Astrocyte (in vitro differentiated cells and primary cell): ENCODE results near the gene LRRC2. TPM values are rescaled to one million over a fixed set of nuclear protein-coding genes. Genes with fewer than 3 reads are reported as not detected.

Source experiments
- DNase-seq: peaks from one replicate; pipeline ENCODE4 v3.0.0-alpha.2; 2010; ENCODE audit warnings: low read depth
- FAIRE-seq: peaks from 2 replicates; lab custom pipeline; 2011; peaks lifted over from hg19 to GRCh38; lab: Jason Lieb, UNC
- H2AFZ ChIP-seq: 2 replicates; pipeline ENCODE4 v1.6.0; 2012; ENCODE audit warnings: low read depth, low read length, inconsistent platforms
- H3K27ac ChIP-seq: 2 replicates; pipeline ENCODE4 v1.5.1; 2011; ENCODE audit warnings: low read depth, low read length, inconsistent platforms
- H3K27me3 ChIP-seq: 2 replicates; pipeline ENCODE4 v1.6.0; 2011; ENCODE audit warnings: low read length, inconsistent platforms; ENCODE audit not compliant: insufficient read depth
- H3K36me3 ChIP-seq: 2 replicates; pipeline ENCODE4 v1.5.1; 2011; ENCODE audit warnings: low read length, inconsistent platforms; ENCODE audit not compliant: insufficient read depth
- H3K4me1 ChIP-seq: 2 replicates; pipeline ENCODE4 v1.5.1; 2011; ENCODE audit warnings: low read length, inconsistent platforms; ENCODE audit not compliant: insufficient read depth
- H3K4me2 ChIP-seq: 2 replicates; pipeline ENCODE4 v1.6.0; 2012; ENCODE audit warnings: low read length, inconsistent platforms
- H3K4me3 ChIP-seq: 2 replicates; pipeline ENCODE4 v1.5.1; 2011; ENCODE audit warnings: low read depth, mild to moderate bottlenecking, low read length, inconsistent platforms; ENCODE audit not compliant: insufficient read depth
- H3K79me2 ChIP-seq: 2 replicates; pipeline ENCODE4 v1.6.0; 2012; ENCODE audit warnings: mild to moderate bottlenecking, low read length, inconsistent platforms; ENCODE audit not compliant: insufficient read depth
- H3K9ac ChIP-seq: 2 replicates; pipeline ENCODE4 v1.6.0; 2012; ENCODE audit warnings: mild to moderate bottlenecking, low read length, inconsistent platforms
- H3K9me3 ChIP-seq: 2 replicates; pipeline ENCODE4 v1.5.1; 2012; ENCODE audit warnings: low read depth, mild to moderate bottlenecking, low read length, inconsistent platforms; ENCODE audit not compliant: insufficient read depth
- H4K20me1 ChIP-seq: 2 replicates; pipeline ENCODE4 v1.6.0; 2012; ENCODE audit warnings: low read length, inconsistent platforms; ENCODE audit not compliant: insufficient read depth
- H3K27ac Mint-ChIP-seq: one replicate; pipeline ENCODE4 v1.8.0; 2021; ENCODE audit warnings: mild to moderate bottlenecking, mixed read lengths; ENCODE audit not compliant: unreplicated experiment
- H3K27me3 Mint-ChIP-seq: one replicate; pipeline ENCODE4 v1.8.0; 2021; ENCODE audit warnings: low read depth, mixed read lengths; ENCODE audit not compliant: unreplicated experiment
- H3K36me3 Mint-ChIP-seq: one replicate; pipeline ENCODE4 v1.8.0; 2021; ENCODE audit warnings: low read depth, mixed read lengths; ENCODE audit not compliant: unreplicated experiment
- H3K4me1 Mint-ChIP-seq: one replicate; pipeline ENCODE4 v1.8.0; 2021; ENCODE audit warnings: low read depth, mixed read lengths; ENCODE audit not compliant: unreplicated experiment
- H3K4me3 Mint-ChIP-seq: one replicate; pipeline ENCODE4 v1.8.0; 2021; ENCODE audit warnings: mild to moderate bottlenecking, moderate library complexity, mixed read lengths; ENCODE audit not compliant: unreplicated experiment
- H3K9me3 Mint-ChIP-seq: one replicate; pipeline ENCODE4 v1.8.0; 2021; ENCODE audit warnings: mild to moderate bottlenecking, mixed read lengths; ENCODE audit not compliant: unreplicated experiment
- EZH2 ChIP-seq: IDR thresholded peaks from 2 replicates; pipeline ENCODE4 v1.6.1; 2012; ENCODE audit warnings: mild to moderate bottlenecking, low read length, inconsistent platforms; ENCODE audit not compliant: insufficient read depth
- total RNA-seq: library from RNA; stranded (reverse); gene quantifications from 2 replicates; pipeline ENCODE4 v1.2.1, GENCODE V29; 2021
- TF ChIP-seq, protein P1 (sequence below): IDR thresholded peaks from 2 replicates; pipeline ENCODE4 v1.5.1; 2011; ENCODE audit warnings: low read depth, mild to moderate bottlenecking, inconsistent platforms, low read length, moderate library complexity; ENCODE audit not compliant: insufficient read depth

LRRC2 gene
- total RNA-seq, 1 donor from 2014 or later, result 0.32 TPM

DNA sequence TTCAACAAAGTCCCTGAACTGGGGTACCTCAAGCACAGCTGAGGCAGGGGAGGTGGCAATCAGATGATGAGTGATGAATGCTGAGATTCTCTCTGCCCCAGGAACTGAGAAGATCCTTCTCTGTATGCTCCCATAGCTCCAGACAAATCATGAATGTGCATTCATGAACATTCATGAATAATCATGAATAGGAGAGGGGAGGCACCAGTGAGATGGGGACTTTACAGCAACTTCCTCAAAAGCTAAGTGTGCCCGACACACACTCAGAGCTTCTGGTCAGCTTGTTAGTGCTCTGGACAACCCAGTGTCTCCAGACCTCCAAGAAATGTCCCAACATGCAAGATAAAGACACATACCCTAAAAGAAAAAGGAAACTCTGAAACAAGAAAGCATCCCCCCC lies 24.3 kb downstream of the LRRC2 start:
- Histone ChIP-seq H3K27me3 (no peaks in the 10 kb centered on the region), H2AFZ (no peak overlapping the region), H3K9ac (no peak overlapping the region), H4K20me1 (no peaks in the 10 kb centered on the region), H3K4me2 (peak overlapping the region; percentile 38), H3K27ac (no peak overlapping the region), H3K79me2 (no peaks in the 10 kb centered on the region), H3K36me3 (no peaks in the 10 kb centered on the region), H3K4me1 (peaks cover 13% of the 10 kb centered on the region), H3K4me3 (no peak overlapping the region), H3K9me3 (no peaks in the 10 kb centered on the region)
- no peaks in the 10 kb centered on the region for H3K9me3 Mint-ChIP-seq
- peaks cover 16% of the 10 kb centered on the region for H3K4me1 Mint-ChIP-seq
- H3K27ac Mint-ChIP-seq, result no peak overlapping the region
- TF ChIP-seq, protein P1, sequence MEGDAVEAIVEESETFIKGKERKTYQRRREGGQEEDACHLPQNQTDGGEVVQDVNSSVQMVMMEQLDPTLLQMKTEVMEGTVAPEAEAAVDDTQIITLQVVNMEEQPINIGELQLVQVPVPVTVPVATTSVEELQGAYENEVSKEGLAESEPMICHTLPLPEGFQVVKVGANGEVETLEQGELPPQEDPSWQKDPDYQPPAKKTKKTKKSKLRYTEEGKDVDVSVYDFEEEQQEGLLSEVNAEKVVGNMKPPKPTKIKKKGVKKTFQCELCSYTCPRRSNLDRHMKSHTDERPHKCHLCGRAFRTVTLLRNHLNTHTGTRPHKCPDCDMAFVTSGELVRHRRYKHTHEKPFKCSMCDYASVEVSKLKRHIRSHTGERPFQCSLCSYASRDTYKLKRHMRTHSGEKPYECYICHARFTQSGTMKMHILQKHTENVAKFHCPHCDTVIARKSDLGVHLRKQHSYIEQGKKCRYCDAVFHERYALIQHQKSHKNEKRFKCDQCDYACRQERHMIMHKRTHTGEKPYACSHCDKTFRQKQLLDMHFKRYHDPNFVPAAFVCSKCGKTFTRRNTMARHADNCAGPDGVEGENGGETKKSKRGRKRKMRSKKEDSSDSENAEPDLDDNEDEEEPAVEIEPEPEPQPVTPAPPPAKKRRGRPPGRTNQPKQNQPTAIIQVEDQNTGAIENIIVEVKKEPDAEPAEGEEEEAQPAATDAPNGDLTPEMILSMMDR, result no peak
- TF ChIP-seq EZH2, result no peak
- no peaks in the 10 kb centered on the region for H3K27me3 Mint-ChIP-seq
- DNase-seq (no peak), FAIRE-seq (no peak)
- H3K36me3 Mint-ChIP-seq, result no peaks in the 10 kb centered on the region
- no peak overlapping the region for H3K4me3 Mint-ChIP-seq

DNA sequence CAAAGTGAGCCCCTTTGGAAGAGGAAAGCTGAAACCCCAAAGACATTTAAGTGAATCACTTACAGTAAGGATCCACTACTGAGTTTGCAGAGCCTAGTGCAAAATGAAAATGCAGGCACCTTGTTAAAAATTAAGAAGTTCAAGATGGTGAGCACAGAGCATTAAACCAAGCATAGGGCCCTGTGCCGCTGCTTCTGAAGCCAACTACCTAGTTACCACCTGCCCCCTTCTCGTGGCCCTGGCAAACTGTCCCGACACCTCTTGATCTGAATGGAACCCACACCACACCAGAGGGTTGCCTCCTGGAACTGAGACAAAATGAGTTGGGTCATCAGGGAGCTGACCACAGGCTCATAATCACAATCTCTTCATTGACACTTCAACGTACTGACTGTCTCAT lies 25.6 kb downstream of the LRRC2 start:
- Histone ChIP-seq H3K9ac (no peak overlapping the region), H3K27me3 (no peaks in the 10 kb centered on the region), H2AFZ (no peak overlapping the region), H3K79me2 (no peaks in the 10 kb centered on the region), H3K27ac (no peak overlapping the region), H3K4me3 (no peak overlapping the region), H3K4me2 (no peak overlapping the region), H3K36me3 (no peaks in the 10 kb centered on the region), H4K20me1 (no peaks in the 10 kb centered on the region), H3K4me1 (peaks cover 13% of the 10 kb centered on the region), H3K9me3 (no peaks in the 10 kb centered on the region)
- H3K27ac Mint-ChIP-seq, result no peak overlapping the region
- no peaks in the 10 kb centered on the region for H3K27me3 Mint-ChIP-seq
- no peaks in the 10 kb centered on the region for H3K36me3 Mint-ChIP-seq
- no peak for FAIRE-seq
- H3K4me1 Mint-ChIP-seq, result peaks cover 17% of the 10 kb centered on the region
- no peak overlapping the region for H3K4me3 Mint-ChIP-seq
- DNase-seq, result no peak
- H3K9me3 Mint-ChIP-seq, result no peaks in the 10 kb centered on the region
- no peak for TF ChIP-seq EZH2
- TF ChIP-seq, protein P1, result no peak

DNA sequence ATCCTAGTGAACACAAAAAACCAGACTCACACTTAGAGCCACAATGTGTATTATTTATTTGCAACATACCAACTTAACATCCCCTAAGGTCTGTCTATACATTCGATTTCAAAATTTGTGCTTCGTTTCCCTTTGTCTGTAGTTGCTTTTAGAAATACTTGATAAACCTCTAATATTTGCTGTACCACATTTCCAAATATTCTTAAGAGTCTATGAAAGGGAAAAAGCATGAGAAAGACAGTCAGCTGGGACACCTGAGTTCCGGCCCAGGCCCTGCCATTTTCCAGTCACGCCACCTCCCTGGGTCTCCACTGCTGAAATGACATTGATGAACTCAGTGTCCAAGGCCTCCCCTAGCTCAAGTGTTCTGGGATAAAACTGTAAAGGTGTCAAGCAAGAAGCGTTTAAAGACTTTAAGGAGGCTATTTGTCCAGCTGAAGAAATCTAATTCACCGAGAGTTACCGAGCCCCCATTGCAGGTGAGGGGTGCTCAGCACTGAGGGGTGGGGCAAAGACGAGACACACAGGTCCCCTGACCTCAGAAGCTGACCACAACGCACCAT lies 26.6 kb downstream of the LRRC2 start:
- H3K36me3 ChIP-seq, result no peaks in the 10 kb centered on the region
- no peak overlapping the region for H2AFZ ChIP-seq
- H3K9me3 ChIP-seq, result no peaks in the 10 kb centered on the region
- peak overlapping the region; percentile 64 for H3K4me2 ChIP-seq
- TF ChIP-seq, protein P1, result no peak
- no peak for TF ChIP-seq EZH2
- Mint-ChIP-seq H3K4me3 (no peak overlapping the region), H3K27me3 (peaks cover 2% of the 10 kb centered on the region), H3K36me3 (no peaks in the 10 kb centered on the region), H3K4me1 (peaks cover 17% of the 10 kb centered on the region), H3K9me3 (no peaks in the 10 kb centered on the region), H3K27ac (no peak overlapping the region)
- DNase-seq (no peak), FAIRE-seq (no peak)
- H3K9ac ChIP-seq, result no peak overlapping the region
- H4K20me1 ChIP-seq, result no peaks in the 10 kb centered on the region
- H3K27me3 ChIP-seq, result no peaks in the 10 kb centered on the region
- H3K4me3 ChIP-seq, result no peak overlapping the region
- no peaks in the 10 kb centered on the region for H3K79me2 ChIP-seq
- H3K4me1 ChIP-seq, result peaks cover 13% of the 10 kb centered on the region
- no peak overlapping the region for H3K27ac ChIP-seq
